Thoracic aorta (tissue), 2 donors: ENCODE data around the gene GPR85. TPM values are rescaled to one million over a fixed set of nuclear protein-coding genes. Genes with fewer than 3 reads are reported as not detected.

Experiments used
- ATAC-seq: fragments of 150-250 bp; one replicate; pipeline ENCODE4 v1.8.0; 2017; ENCODE audit warnings: low read depth; ENCODE audit not compliant: insufficient number of reproducible peaks, low FRiP score
- DNase-seq: peaks from one replicate; pipeline ENCODE4 v3.0.0-alpha.2; 2020; ENCODE audit warnings: low spot score
- H3K27ac ChIP-seq, 2 donors: fragments of 200-600 bp; sonication (generic); 1 replicate in 1 of 2; 2 replicates in 1 of 2; pipeline ENCODE4 v1.5.1; 2016; ENCODE audit warnings: mild to moderate bottlenecking in 2 of 2, moderate library complexity in 2 of 2
- H3K27me3 ChIP-seq: fragments of 200-600 bp; sonication (generic); replicated peaks from 2 replicates; pipeline ENCODE4 v1.6.0; 2016; ENCODE audit warnings: mild to moderate bottlenecking; ENCODE audit not compliant: insufficient read depth
- H3K36me3 ChIP-seq: fragments of 200-600 bp; sonication (generic); one replicate; pipeline ENCODE4 v1.5.1; 2016
- H3K4me1 ChIP-seq, 2 donors: fragments of 200-600 bp; sonication (generic); 1 replicate in 1 of 2; 2 replicates in 1 of 2; pipeline versions ENCODE4 v1.5.1 to v1.6.0; 2016; ENCODE audit warnings: low read depth in 2 of 2, mild to moderate bottlenecking in 1 of 2; ENCODE audit not compliant: control insufficient read depth in 1 of 2
- H3K4me3 ChIP-seq: fragments of 200-600 bp; sonication (generic); 2 replicates; pipeline ENCODE4 v1.5.1; 2016; ENCODE audit warnings: mild to moderate bottlenecking
- H3K9me3 ChIP-seq: fragments of 200-600 bp; sonication (generic); 2 replicates; pipeline ENCODE4 v1.5.1; 2016
- total RNA-seq, 2 donors: library from RNA; depleted of rRNA; stranded (reverse); fragments of >200 nt; gene quantifications; one replicate each; pipeline versions ENCODE4 v1.1.0 to v1.2.3, GENCODE V29; 2016
- TF ChIP-seq, protein P1 (sequence below): fragments of 200-600 bp; sonication (generic); IDR thresholded peaks from one replicate; pipeline ENCODE4 v1.5.1; 2019; ENCODE audit warnings: antibody characterized with exemption

The GPR85 gene
- 1 to 10 TPM in 1 of 2 donors, under 1 TPM in 1; 0.68 to 1.3 TPM for total RNA-seq

- TF ChIP-seq, protein P1, sequence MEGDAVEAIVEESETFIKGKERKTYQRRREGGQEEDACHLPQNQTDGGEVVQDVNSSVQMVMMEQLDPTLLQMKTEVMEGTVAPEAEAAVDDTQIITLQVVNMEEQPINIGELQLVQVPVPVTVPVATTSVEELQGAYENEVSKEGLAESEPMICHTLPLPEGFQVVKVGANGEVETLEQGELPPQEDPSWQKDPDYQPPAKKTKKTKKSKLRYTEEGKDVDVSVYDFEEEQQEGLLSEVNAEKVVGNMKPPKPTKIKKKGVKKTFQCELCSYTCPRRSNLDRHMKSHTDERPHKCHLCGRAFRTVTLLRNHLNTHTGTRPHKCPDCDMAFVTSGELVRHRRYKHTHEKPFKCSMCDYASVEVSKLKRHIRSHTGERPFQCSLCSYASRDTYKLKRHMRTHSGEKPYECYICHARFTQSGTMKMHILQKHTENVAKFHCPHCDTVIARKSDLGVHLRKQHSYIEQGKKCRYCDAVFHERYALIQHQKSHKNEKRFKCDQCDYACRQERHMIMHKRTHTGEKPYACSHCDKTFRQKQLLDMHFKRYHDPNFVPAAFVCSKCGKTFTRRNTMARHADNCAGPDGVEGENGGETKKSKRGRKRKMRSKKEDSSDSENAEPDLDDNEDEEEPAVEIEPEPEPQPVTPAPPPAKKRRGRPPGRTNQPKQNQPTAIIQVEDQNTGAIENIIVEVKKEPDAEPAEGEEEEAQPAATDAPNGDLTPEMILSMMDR: no peak
- no peak for DNase-seq
- peak within 1 kb of the TSS; percentile 54 to 69 for H3K27ac ChIP-seq
- peaks cover 0 to 7% of the 10 kb centered on the region in 2 donors for H3K4me1 ChIP-seq
- H3K4me3 ChIP-seq: peak within 1 kb of the TSS; percentile 81
- H3K36me3 ChIP-seq: no peaks in the 10 kb centered on the region
- peak; percentile 41 for ATAC-seq
- no peaks in the 10 kb centered on the region for H3K9me3 ChIP-seq
- H3K27me3 ChIP-seq: no peaks in the 10 kb centered on the region
These were observed at the start of gene GPR85 for GRCh38 chr7:113086431-113086888. Gene GPR85 (minus strand): TSS chr7:113086827. CDS start chr7:113084721, 2,106 bp downstream.

DNA sequence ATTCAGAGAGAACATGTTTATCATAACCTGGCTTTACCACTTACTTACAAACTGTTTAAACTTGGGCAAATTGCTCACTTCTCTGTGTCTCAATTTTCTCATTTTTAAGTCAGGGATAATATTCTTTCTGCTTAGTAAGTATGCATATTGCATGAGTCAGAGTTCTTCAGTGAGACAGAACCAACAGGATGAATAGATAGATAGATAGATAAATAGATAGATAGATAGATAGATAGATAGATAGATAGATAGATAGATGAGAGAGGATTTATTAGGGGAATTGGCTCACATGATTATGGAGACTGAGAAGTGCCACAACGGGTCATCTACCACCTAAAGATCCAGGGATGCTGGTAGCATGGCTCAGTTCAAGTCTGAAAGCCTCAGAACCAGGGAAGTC is 47.4 kb upstream of the GPR85 start:
- Histone ChIP-seq H3K4me1 (no peaks in the 10 kb centered on the region), H3K9me3 (no peaks in the 10 kb centered on the region), H3K4me3 (no peak overlapping the region), H3K27ac (no peak overlapping the region), H3K36me3 (no peaks in the 10 kb centered on the region), H3K27me3 (no peaks in the 10 kb centered on the region)
- TF ChIP-seq, protein P1: no peak
- DNase-seq (no peak), ATAC-seq (no peak)

DNA sequence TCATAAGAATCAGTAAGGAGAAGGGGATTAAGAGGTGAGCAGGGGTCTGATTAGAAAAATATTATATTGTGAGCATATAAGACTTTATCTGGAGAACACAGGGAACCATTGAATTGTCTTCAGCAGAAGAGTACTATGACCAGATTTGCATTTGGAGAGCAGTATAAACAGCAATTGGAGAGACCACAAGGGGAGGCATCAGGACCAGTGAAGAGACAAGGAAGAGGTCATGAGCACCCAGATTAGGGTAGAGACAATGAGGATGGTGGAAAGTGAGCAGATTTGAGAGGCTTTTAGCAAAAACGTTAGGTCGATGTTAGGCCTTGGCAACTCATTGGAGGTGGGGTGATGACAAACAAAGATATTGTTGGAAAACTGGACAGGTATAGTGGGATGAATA is 44.7 kb upstream of the GPR85 start:
- no peaks in the 10 kb centered on the region for H3K9me3 ChIP-seq
- H3K4me1 ChIP-seq: no peaks in the 10 kb centered on the region
- H3K4me3 ChIP-seq: no peak overlapping the region
- TF ChIP-seq, protein P1: no peak
- ATAC-seq (no peak), DNase-seq (no peak)
- no peak overlapping the region for H3K27ac ChIP-seq
- no peaks in the 10 kb centered on the region for H3K27me3 ChIP-seq
- no peaks in the 10 kb centered on the region for H3K36me3 ChIP-seq

DNA sequence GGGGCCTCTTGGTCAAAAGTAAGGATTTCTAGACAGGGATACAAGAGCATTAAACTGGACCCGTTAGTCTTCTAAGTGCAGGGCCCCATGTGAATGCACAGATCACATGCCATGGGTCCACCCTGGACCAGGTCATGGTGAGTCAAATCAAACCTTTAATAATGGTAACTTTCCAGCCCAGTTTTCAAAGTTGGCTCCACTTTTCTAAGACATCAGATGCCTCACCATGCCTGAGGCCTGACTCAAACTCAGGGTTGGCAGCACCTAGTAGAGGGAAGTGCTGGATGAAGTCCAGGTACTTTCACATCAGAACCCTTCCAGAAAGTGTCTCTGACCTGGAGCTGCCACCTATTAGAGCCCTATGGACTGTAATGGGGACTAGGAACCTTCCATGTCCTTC is 41.4 kb upstream of the GPR85 start:
- TF ChIP-seq, protein P1: no peak
- Histone ChIP-seq H3K9me3 (no peaks in the 10 kb centered on the region), H3K4me1 (no peaks in the 10 kb centered on the region), H3K36me3 (no peaks in the 10 kb centered on the region), H3K27ac (no peak overlapping the region), H3K27me3 (no peaks in the 10 kb centered on the region), H3K4me3 (no peak overlapping the region)
- DNase-seq (no peak), ATAC-seq (no peak)

DNA sequence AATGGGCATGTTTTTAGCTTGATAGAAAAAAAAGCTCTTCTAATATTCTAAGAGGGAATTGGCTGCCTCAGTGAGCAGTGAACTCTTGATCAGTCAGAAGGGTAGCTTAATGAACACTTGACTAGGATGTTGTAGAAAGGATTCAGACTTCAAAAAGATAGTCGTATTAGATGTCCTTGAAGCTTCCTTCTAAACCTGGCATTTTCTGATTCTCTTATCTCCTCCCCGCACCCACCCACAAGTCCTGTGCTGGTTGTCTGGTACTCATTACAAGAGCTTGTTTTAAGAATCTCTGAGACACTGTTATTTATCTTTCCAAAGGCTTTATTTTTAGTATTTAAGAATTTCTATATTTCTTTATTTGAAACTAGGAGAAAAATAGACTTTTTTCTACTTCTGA is 39.1 kb upstream of the GPR85 start:
- H3K27me3 ChIP-seq: no peaks in the 10 kb centered on the region
- DNase-seq (no peak), ATAC-seq (no peak)
- H3K36me3 ChIP-seq: no peaks in the 10 kb centered on the region
- no peaks in the 10 kb centered on the region for H3K9me3 ChIP-seq
- TF ChIP-seq, protein P1: no peak
- no peak overlapping the region for H3K27ac ChIP-seq
- no peak overlapping the region for H3K4me3 ChIP-seq
- no peaks in the 10 kb centered on the region for H3K4me1 ChIP-seq
